ENCODE measurements around the gene PROCR.
A peak's percentile ranks its signal among the peaks of the same experiment; 100 is the strongest.
"Not testable (repeated sequence)": the region's sequence is repeated elsewhere in the genome, so short reads cannot be mapped to it uniquely, and the experiment has no call there.

PROCR gene

DNA sequence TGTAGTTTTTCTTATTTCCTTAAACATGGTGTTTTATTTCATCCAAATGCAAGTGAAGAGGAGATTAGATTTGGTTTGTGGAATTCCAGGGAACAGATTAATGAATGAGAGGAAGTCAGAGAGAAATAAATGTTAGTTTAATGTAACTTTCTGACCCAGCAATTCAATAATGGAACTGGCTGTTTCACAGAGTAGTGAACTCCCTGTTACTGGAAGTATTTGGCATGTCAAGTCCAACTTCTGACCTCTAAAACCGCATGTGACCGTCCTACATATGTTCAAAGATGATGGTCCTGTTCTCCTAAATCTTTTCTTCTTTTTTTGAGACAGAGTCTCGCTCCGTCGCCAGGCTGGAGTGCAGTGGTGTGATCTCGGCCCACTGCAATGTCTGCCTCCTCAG lies 18.7 kb downstream of the PROCR start:
- TF ChIP-seq, protein P1, sequence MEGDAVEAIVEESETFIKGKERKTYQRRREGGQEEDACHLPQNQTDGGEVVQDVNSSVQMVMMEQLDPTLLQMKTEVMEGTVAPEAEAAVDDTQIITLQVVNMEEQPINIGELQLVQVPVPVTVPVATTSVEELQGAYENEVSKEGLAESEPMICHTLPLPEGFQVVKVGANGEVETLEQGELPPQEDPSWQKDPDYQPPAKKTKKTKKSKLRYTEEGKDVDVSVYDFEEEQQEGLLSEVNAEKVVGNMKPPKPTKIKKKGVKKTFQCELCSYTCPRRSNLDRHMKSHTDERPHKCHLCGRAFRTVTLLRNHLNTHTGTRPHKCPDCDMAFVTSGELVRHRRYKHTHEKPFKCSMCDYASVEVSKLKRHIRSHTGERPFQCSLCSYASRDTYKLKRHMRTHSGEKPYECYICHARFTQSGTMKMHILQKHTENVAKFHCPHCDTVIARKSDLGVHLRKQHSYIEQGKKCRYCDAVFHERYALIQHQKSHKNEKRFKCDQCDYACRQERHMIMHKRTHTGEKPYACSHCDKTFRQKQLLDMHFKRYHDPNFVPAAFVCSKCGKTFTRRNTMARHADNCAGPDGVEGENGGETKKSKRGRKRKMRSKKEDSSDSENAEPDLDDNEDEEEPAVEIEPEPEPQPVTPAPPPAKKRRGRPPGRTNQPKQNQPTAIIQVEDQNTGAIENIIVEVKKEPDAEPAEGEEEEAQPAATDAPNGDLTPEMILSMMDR (IDR thresholded peaks at IDR 0.05; ENCODE audit: poor library complexity, severe bottlenecking): no peak
- no peak for ATAC-seq (ENCODE audit: low read depth)
- Histone ChIP-seq H3K27ac (ENCODE audit: poor library complexity, severe bottlenecking) (no peak overlapping the region), H3K36me3 (ENCODE audit: low read depth) (no peaks in the 10 kb centered on the region), H3K4me3 (ENCODE audit: severe bottlenecking) (no peak overlapping the region), H3K9me3 (ENCODE audit: severe bottlenecking) (peaks cover 5% of the 10 kb centered on the region), H3K27me3 (ENCODE audit: insufficient read depth, poor library complexity, severe bottlenecking) (no peaks in the 10 kb centered on the region), H3K4me1 (ENCODE audit: insufficient read depth, poor library complexity, severe bottlenecking) (peaks cover 15% of the 10 kb centered on the region)
- DNase-seq (ENCODE audit: low spot score): no peak

DNA sequence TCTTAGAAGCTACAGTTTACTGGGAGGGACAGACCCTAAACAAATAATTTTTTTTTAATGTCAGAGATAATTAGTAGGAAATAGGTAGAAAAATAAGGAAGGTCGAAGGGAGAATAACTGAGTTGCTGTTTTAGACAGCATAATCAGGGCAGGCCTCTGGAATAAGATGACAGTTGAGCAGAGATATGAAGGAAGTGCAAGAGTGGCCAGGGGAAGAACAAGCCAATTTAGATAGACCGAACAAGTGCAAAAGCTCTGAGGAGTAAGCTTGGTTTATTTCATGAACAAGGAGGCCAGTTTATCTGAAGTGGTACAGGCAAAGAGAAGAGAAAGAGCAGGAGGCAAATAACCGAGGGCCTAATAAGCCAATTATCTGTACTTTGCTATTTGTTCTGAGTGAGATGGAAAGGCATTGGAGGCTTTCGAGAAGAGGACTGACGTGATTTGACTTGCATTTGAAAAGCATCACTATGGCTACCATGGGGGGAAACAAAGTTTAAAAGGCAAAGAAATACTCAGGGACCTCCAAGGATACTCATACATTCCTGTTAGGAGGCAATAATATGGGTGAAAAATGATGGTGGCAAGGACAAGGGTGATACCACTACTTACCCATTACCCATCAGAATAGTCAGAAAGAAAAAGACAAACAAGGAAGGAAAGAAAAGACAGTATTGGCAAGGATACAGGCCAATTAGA lies 19.7 kb downstream of the PROCR start:
- Histone ChIP-seq H3K4me3 (ENCODE audit: severe bottlenecking) (no peak overlapping the region), H3K4me1 (ENCODE audit: insufficient read depth, poor library complexity, severe bottlenecking) (peaks cover 15% of the 10 kb centered on the region), H3K9me3 (ENCODE audit: severe bottlenecking) (peaks cover 10% of the 10 kb centered on the region), H3K27me3 (ENCODE audit: insufficient read depth, poor library complexity, severe bottlenecking) (no peaks in the 10 kb centered on the region), H3K36me3 (ENCODE audit: low read depth) (no peaks in the 10 kb centered on the region), H3K27ac (ENCODE audit: poor library complexity, severe bottlenecking) (peak overlapping the region; percentile 8)
- no peak for DNase-seq (ENCODE audit: low spot score)
- TF ChIP-seq, protein P1 (IDR thresholded peaks at IDR 0.05; ENCODE audit: poor library complexity, severe bottlenecking): no peak
- no peak for ATAC-seq (ENCODE audit: low read depth)

DNA sequence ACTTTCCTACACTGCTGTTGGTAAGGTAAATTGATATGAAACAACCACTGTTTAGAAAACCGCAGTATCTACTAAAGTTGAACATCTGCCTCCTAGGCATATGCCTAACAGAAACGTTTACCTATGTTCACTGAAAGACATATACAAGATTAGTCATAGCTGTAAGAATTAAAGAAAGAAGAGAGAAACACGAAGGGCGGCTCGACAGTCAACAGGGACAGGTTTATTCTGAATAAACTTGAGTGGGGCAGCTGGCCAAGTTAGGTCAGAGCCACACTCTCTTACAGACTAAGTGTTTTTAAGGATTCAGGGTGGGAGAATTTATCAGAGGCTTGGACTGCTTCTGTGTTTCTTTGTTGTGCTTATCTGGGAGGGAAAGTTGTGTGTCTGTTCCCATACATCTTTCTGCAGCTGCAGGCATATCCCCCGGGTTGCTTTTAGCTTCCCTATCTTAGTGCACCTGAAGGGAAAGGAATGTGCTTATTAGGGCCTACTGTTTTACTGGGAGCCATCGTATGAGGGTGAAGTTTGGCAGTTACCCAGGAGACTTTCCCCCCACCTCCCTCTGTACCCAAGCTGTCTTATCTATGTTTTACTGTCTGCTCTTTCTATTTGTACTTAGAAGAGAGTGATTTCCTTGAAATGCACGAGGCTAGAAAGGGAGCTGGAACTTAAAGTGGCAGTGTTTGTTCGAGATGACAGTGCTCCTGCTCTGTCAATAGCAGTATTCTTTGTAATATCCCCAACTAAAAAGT lies 20.4 kb downstream of the PROCR start:
- Histone ChIP-seq H3K27ac (ENCODE audit: poor library complexity, severe bottlenecking) (peak overlapping the region; percentile 8), H3K9me3 (ENCODE audit: severe bottlenecking) (peaks cover 13% of the 10 kb centered on the region), H3K4me1 (ENCODE audit: insufficient read depth, poor library complexity, severe bottlenecking) (peaks cover 15% of the 10 kb centered on the region), H3K36me3 (ENCODE audit: low read depth) (no peaks in the 10 kb centered on the region), H3K27me3 (ENCODE audit: insufficient read depth, poor library complexity, severe bottlenecking) (no peaks in the 10 kb centered on the region), H3K4me3 (ENCODE audit: severe bottlenecking) (no peak overlapping the region)
- TF ChIP-seq, protein P1 (IDR thresholded peaks at IDR 0.05; ENCODE audit: poor library complexity, severe bottlenecking): no peak
- ATAC-seq (ENCODE audit: low read depth) (peak; percentile 89), DNase-seq (ENCODE audit: low spot score) (no peak)

DNA sequence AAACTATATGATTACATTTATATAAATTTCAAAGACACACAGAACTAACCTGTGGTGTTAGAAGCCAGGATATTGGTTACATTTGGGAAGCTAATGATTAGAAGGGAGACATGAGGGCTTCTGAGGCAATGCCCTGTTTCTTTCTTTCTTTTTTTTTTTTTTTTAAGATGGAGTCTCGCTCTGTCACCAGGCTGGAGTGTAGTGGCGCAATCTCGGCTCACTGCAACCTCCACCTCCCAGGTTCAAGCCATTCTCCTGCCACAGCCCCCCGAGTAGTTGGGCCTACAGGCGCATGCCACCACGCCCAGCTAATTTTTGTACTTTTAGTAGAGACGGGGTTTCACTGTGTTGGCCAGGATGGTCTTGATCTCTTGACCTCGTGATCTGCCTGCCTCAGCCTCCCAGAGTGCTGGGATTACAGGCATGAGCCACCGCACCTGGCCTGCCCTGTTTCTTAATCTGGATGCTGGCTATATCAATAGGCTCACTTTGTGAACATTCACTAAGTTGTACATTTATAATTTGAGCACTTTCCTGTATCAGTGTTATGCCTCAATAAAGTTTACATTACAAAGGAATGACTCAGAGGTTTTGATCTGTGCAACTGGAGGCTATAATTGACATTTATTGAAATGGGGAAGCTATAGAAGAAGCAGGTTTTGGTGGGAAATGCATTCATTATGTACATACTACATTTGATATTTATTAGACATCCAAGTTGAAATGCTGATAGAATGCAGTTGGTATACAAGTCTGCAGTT lies 21.3 kb downstream of the PROCR start:
- peak; percentile 43 for ATAC-seq (ENCODE audit: low read depth)
- not testable (repeated sequence) for H3K27ac ChIP-seq (ENCODE audit: poor library complexity, severe bottlenecking); H3K36me3 ChIP-seq (ENCODE audit: low read depth); H3K27me3 ChIP-seq (ENCODE audit: insufficient read depth, poor library complexity, severe bottlenecking); DNase-seq (ENCODE audit: low spot score); H3K4me3 ChIP-seq (ENCODE audit: severe bottlenecking)
- Histone ChIP-seq H3K4me1 (ENCODE audit: insufficient read depth, poor library complexity, severe bottlenecking) (peaks cover 15% of the 10 kb centered on the region), H3K9me3 (ENCODE audit: severe bottlenecking) (peaks cover 13% of the 10 kb centered on the region)

DNA sequence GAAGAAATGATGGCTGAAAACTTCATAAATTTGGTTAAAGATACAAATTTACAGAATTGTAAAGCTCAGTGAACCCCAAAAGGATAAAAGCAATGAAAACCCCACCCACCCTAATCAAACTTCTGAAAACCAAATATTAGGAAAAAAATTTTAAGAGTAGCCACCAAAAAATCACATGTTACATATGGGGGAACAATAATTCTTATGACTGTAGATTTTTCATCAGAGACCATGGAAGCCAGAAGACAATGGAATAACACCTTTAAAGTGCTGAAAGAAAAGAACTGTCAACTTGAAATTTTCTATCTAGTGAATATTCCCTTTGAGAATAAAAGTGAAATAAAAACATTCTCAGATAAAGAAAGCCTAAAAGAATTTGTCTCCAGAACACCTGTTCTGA lies 24.4 kb downstream of the PROCR start:
- DNase-seq (ENCODE audit: low spot score) (no peak), ATAC-seq (ENCODE audit: low read depth) (no peak)
- TF ChIP-seq, protein P1 (IDR thresholded peaks at IDR 0.05; ENCODE audit: poor library complexity, severe bottlenecking): no peak
- Histone ChIP-seq H3K9me3 (ENCODE audit: severe bottlenecking) (peaks cover 20% of the 10 kb centered on the region), H3K4me1 (ENCODE audit: insufficient read depth, poor library complexity, severe bottlenecking) (peaks cover 27% of the 10 kb centered on the region), H3K27me3 (ENCODE audit: insufficient read depth, poor library complexity, severe bottlenecking) (no peaks in the 10 kb centered on the region), H3K36me3 (ENCODE audit: low read depth) (no peaks in the 10 kb centered on the region), H3K27ac (ENCODE audit: poor library complexity, severe bottlenecking) (no peak overlapping the region), H3K4me3 (ENCODE audit: severe bottlenecking) (no peak overlapping the region)
